ENCODE results near the gene ERC2.

The ERC2 gene

GRCh38 chr3:55634345-55634744, 833.9 kb downstream of the ERC2 start:
- no peaks in the 10 kb centered on the region for H3K36me3 ChIP-seq (ENCODE audit: control insufficient read depth in 2 of 2, insufficient read depth in 1 of 2, low read length in 2 of 2)
- POLR2A ChIA-PET, result no interaction called here

More at GRCh38 chr3:55634345-55634744, 833.9 kb downstream of the ERC2 start:
- no peak overlapping the region for H3K27ac ChIP-seq (ENCODE audit: extremely low read depth, low read depth, low read length)
- CTCF ChIA-PET, result interaction anchor here (0.6 kb wide), 1 partner anchor 832 kb away, joined by 3 read pairs; no protein-coding TSS in a partner anchor
- peaks cover 4% of the 10 kb centered on the region for H3K4me1 ChIP-seq (ENCODE audit: control insufficient read depth, insufficient read depth, low read length)
- no peaks in the 10 kb centered on the region for H3K9me3 ChIP-seq (ENCODE audit: control insufficient read depth, insufficient read depth, low read depth, low read length)
- TF ChIP-seq ZNF132 (tag by site-specific recombination; IDR thresholded peaks at IDR 0.05; ENCODE audit: borderline replicate concordance) (no peak), KLF10 (tag by site-specific recombination; IDR thresholded peaks at IDR 0.05) (no peak), ZNF488 (tag by site-specific recombination; IDR thresholded peaks at IDR 0.05) (no peak), ZIC2 (tag by site-specific recombination; IDR thresholded peaks at IDR 0.05) (no peak), SCRT2 (tag by site-specific recombination; IDR thresholded peaks at IDR 0.05) (no peak), PBX3 (CRISPR knock-in tag; IDR thresholded peaks at IDR 0.05) (no peak), HIC1 (tag by site-specific recombination; IDR thresholded peaks at IDR 0.05) (no peak), BCL11A (tag by site-specific recombination; IDR thresholded peaks at IDR 0.05; ENCODE audit: low read depth) (no peak), HOXC10 (CRISPR knock-in tag; IDR thresholded peaks at IDR 0.05) (no peak), ZNF670 (tag by site-specific recombination; IDR thresholded peaks at IDR 0.05; ENCODE audit: low read depth) (no peak), ZNF292 (tag by site-specific recombination; IDR thresholded peaks at IDR 0.05; ENCODE audit: borderline replicate concordance, low read depth) (no peak), RBAK (tag by site-specific recombination; IDR thresholded peaks at IDR 0.05) (no peak), ZSCAN16 (tag by site-specific recombination; IDR thresholded peaks at IDR 0.05) (no peak), MYNN (tag by site-specific recombination; IDR thresholded peaks at IDR 0.05; ENCODE audit: borderline replicate concordance) (no peak), ZNF510 (tag by site-specific recombination; IDR thresholded peaks at IDR 0.05; ENCODE audit: insufficient replicate concordance) (no peak), ZFP41 (tag by site-specific recombination; IDR thresholded peaks at IDR 0.05; ENCODE audit: borderline replicate concordance) (no peak)
- TF ChIP-seq, protein P1, sequence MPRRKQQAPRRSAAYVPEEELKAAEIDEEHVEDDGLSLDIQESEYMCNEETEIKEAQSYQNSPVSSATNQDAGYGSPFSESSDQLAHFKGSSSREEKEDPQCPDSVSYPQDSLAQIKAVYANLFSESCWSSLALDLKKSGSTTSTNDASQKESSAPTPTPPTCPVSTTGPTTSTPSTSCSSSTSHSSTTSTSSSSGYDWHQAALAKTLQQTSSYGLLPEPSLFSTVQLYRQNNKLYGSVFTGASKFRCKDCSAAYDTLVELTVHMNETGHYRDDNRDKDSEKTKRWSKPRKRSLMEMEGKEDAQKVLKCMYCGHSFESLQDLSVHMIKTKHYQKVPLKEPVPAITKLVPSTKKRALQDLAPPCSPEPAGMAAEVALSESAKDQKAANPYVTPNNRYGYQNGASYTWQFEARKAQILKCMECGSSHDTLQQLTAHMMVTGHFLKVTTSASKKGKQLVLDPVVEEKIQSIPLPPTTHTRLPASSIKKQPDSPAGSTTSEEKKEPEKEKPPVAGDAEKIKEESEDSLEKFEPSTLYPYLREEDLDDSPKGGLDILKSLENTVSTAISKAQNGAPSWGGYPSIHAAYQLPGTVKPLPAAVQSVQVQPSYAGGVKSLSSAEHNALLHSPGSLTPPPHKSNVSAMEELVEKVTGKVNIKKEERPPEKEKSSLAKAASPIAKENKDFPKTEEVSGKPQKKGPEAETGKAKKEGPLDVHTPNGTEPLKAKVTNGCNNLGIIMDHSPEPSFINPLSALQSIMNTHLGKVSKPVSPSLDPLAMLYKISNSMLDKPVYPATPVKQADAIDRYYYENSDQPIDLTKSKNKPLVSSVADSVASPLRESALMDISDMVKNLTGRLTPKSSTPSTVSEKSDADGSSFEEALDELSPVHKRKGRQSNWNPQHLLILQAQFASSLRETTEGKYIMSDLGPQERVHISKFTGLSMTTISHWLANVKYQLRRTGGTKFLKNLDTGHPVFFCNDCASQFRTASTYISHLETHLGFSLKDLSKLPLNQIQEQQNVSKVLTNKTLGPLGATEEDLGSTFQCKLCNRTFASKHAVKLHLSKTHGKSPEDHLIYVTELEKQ (tag by site-specific recombination; IDR thresholded peaks at IDR 0.05; ENCODE audit: borderline replicate concordance), result no peak
- TF ChIP-seq, protein P2, sequence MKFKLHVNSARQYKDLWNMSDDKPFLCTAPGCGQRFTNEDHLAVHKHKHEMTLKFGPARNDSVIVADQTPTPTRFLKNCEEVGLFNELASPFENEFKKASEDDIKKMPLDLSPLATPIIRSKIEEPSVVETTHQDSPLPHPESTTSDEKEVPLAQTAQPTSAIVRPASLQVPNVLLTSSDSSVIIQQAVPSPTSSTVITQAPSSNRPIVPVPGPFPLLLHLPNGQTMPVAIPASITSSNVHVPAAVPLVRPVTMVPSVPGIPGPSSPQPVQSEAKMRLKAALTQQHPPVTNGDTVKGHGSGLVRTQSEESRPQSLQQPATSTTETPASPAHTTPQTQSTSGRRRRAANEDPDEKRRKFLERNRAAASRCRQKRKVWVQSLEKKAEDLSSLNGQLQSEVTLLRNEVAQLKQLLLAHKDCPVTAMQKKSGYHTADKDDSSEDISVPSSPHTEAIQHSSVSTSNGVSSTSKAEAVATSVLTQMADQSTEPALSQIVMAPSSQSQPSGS (tag by site-specific recombination; IDR thresholded peaks at IDR 0.05; ENCODE audit: low read depth), result no peak
- TF ChIP-seq, protein P3, sequence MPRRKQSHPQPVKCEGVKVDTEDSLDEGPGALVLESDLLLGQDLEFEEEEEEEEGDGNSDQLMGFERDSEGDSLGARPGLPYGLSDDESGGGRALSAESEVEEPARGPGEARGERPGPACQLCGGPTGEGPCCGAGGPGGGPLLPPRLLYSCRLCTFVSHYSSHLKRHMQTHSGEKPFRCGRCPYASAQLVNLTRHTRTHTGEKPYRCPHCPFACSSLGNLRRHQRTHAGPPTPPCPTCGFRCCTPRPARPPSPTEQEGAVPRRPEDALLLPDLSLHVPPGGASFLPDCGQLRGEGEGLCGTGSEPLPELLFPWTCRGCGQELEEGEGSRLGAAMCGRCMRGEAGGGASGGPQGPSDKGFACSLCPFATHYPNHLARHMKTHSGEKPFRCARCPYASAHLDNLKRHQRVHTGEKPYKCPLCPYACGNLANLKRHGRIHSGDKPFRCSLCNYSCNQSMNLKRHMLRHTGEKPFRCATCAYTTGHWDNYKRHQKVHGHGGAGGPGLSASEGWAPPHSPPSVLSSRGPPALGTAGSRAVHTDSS (tag by site-specific recombination; IDR thresholded peaks at IDR 0.05), result no peak
- no peak overlapping the region for H3K4me3 ChIP-seq (ENCODE audit: low read depth, low read length)

Measured in HEK293 (cell line).